Esophagus muscularis mucosa (tissue), 4 donors: ENCODE results near the gene TPGS1.

ENCODE experiments used
- CTCF ChIP-seq, 3 experiments: fragments of 200-600 bp in 2 of 3; fragments of 450-650 bp in 1 of 3; sonication (generic) in 2 of 3; IDR thresholded peaks; one replicate each; pipeline ENCODE4 v1.5.1; 2017 to 2019; ENCODE audit warnings: antibody characterized with exemption in 3 of 3, mild to moderate bottlenecking in 2 of 3, moderate library complexity in 1 of 3
- EP300 ChIP-seq: sonication (generic); formaldehyde crosslinking; IDR thresholded peaks from one replicate; pipeline ENCODE4 v1.6.1; 2017; ENCODE audit warnings: antibody characterized with exemption
- POLR2A ChIP-seq: fragments of 450-650 bp; IDR thresholded peaks from one replicate; pipeline ENCODE4 v1.6.1; 2017; ENCODE audit warnings: antibody characterized with exemption, moderate library complexity, mild to moderate bottlenecking, low read depth
- POLR2AphosphoS5 ChIP-seq, 2 donors: sonication (generic); formaldehyde crosslinking; IDR thresholded peaks; one replicate each; pipeline ENCODE4 v1.6.1; 2017; ENCODE audit warnings: antibody characterized with exemption in 2 of 2

- TF ChIP-seq CTCF (IDR thresholded peaks at IDR 0.05) (no peak), POLR2AphosphoS5 (IDR thresholded peaks at IDR 0.05) (no peak), POLR2A (no peak), EP300 (no peak)
These were observed 17.7 kb downstream of the TPGS1 start for GRCh38 chr19:525029-525428.
